BE2C (cell line): ENCODE results near the gene CD3G. TPM values are rescaled to one million over a fixed set of nuclear protein-coding genes. Genes with fewer than 3 reads are reported as not detected.

Experiments
- DNase-seq: peaks from one replicate; pipeline ENCODE4 v3.0.0-alpha.2; 2020
- H3K27me3 ChIP-seq: fragments of 250-450 bp; sonication (Bioruptor Pico); 2 replicates; pipeline ENCODE4 v1.5.1; 2020; ENCODE audit warnings: mild to moderate bottlenecking
- H3K36me3 ChIP-seq: fragments of 250-450 bp; sonication (Bioruptor Pico); 2 replicates; pipeline ENCODE4 v1.5.1; 2020; ENCODE audit warnings: mild to moderate bottlenecking
- H3K4me1 ChIP-seq: fragments of 250-450 bp; sonication (Bioruptor Pico); 2 replicates; pipeline ENCODE4 v1.5.1; 2020
- H3K4me3 ChIP-seq: 2 replicates; pipeline ENCODE4 v1.5.1; 2011; ENCODE audit warnings: low read depth, low read length
- H3K9me3 ChIP-seq: fragments of 250-450 bp; sonication (Bioruptor Pico); 2 replicates; pipeline ENCODE4 v1.5.1; 2020
- CTCF ChIP-seq: IDR thresholded peaks from 2 replicates; pipeline ENCODE4 v1.5.1; 2012; ENCODE audit warnings: mild to moderate bottlenecking, low read depth, low read length
- polyA plus RNA-seq: library from polyadenylated mRNA; unstranded; fragments of >200 nt; gene quantifications from one replicate; pipeline ENCODE4 v1.2.1, GENCODE V29; 2012; ENCODE audit warnings: low read depth, missing spikeins; ENCODE audit not compliant: insufficient read length, insufficient read depth

CD3G gene
- 1.4 TPM for polyA plus RNA-seq

- no peak within 1 kb of the TSS for H3K4me3 ChIP-seq
- no peaks in the 10 kb centered on the region for H3K4me1 ChIP-seq
- no peaks in the 10 kb centered on the region for H3K36me3 ChIP-seq
- no peak for DNase-seq
- H3K27me3 ChIP-seq: peaks cover 22% of the 10 kb centered on the region
- H3K9me3 ChIP-seq: no peaks in the 10 kb centered on the region
- TF ChIP-seq CTCF: no peak
These were observed at the start of gene CD3G for GRCh38 chr11:118343981-118344515. TSS of gene CD3G (plus strand) at chr11:118344344. CDS start at chr11:118344424, 80 bp downstream.

- no peak for TF ChIP-seq CTCF
- H3K27me3 ChIP-seq: no peaks in the 10 kb centered on the region; the same call in 1 of the 2 replicates
- H3K4me3 ChIP-seq: no peak overlapping the region
- no peaks in the 10 kb centered on the region for H3K4me1 ChIP-seq
- H3K9me3 ChIP-seq: no peaks in the 10 kb centered on the region
- no peak for DNase-seq
- H3K36me3 ChIP-seq: no peaks in the 10 kb centered on the region
These were observed 48.9 kb upstream of the CD3G start for GRCh38 chr11:118295199-118295598.

- peak; percentile 64 for TF ChIP-seq CTCF
- H3K9me3 ChIP-seq: no peaks in the 10 kb centered on the region
- H3K4me3 ChIP-seq: no peak overlapping the region
- DNase-seq: no peak
- H3K4me1 ChIP-seq: no peaks in the 10 kb centered on the region
- no peaks in the 10 kb centered on the region for H3K36me3 ChIP-seq
- no peaks in the 10 kb centered on the region; the same call in 1 of the 2 replicates for H3K27me3 ChIP-seq
These were observed 48.2 kb upstream of the CD3G start for GRCh38 chr11:118295815-118296454.

GRCh38 chr11:118301600-118302195 lies 42.4 kb upstream of the CD3G start:
- no peaks in the 10 kb centered on the region for H3K36me3 ChIP-seq
- H3K4me1 ChIP-seq: 0 out of 2 replicates have a peak, but pooled peaks cover 7% of the 10 kb centered on the region
- peaks cover 3% of the 10 kb centered on the region; the same call in 1 of the 2 replicates for H3K27me3 ChIP-seq
- DNase-seq: peak; percentile 59
- no peaks in the 10 kb centered on the region for H3K9me3 ChIP-seq
- H3K4me3 ChIP-seq: no peak overlapping the region
- TF ChIP-seq CTCF: no peak

GRCh38 chr11:118304227-118304567 lies 39.9 kb upstream of the CD3G start:
- Histone ChIP-seq H3K4me3 (no peak overlapping the region), H3K9me3 (no peaks in the 10 kb centered on the region), H3K4me1 (0 out of 2 replicates have a peak, but pooled peaks cover 7% of the 10 kb centered on the region), H3K27me3 (peaks cover 3% of the 10 kb centered on the region; the same call in 1 of the 2 replicates), H3K36me3 (no peaks in the 10 kb centered on the region)
- no peak for TF ChIP-seq CTCF
- no peak for DNase-seq
